Endodermal cell (in vitro differentiated cells): ENCODE data around the gene UBE2Q1. TPM values are rescaled to one million over a fixed set of nuclear protein-coding genes. Genes with fewer than 3 reads are reported as not detected.

Experiments
- DNase-seq: peaks from one replicate; pipeline ENCODE4 v3.0.0-alpha.2; 2017
- H3K27ac ChIP-seq: 2 replicates; pipeline ENCODE4 v1.5.1; 2013; ENCODE audit warnings: mild to moderate bottlenecking, low read depth, low read length, moderate library complexity
- H3K27me3 ChIP-seq: 2 replicates; pipeline ENCODE4 v1.6.1; 2013; ENCODE audit warnings: mild to moderate bottlenecking, low read length, moderate library complexity; ENCODE audit not compliant: insufficient read depth, control insufficient read depth, poor library complexity, severe bottlenecking
- H3K36me3 ChIP-seq: 2 replicates; pipeline ENCODE4 v1.7.0; 2013; ENCODE audit warnings: mild to moderate bottlenecking, low read length, moderate library complexity; ENCODE audit not compliant: control insufficient read depth, insufficient read depth
- H3K4me1 ChIP-seq: one replicate; pipeline ENCODE4 v1.7.0; 2013; ENCODE audit warnings: low read length; ENCODE audit not compliant: control insufficient read depth, insufficient read depth
- H3K4me3 ChIP-seq: 2 replicates; pipeline ENCODE4 v1.5.1; 2013; ENCODE audit warnings: mild to moderate bottlenecking, low read length, moderate library complexity
- H3K9ac ChIP-seq: 2 replicates; pipeline ENCODE4 v1.6.1; 2013; ENCODE audit warnings: mild to moderate bottlenecking, low read length, moderate library complexity; ENCODE audit not compliant: poor library complexity, severe bottlenecking; ENCODE audit errors: extremely low read depth
- H3K9me3 ChIP-seq: 2 replicates; pipeline ENCODE4 v1.6.1; 2013; ENCODE audit warnings: mild to moderate bottlenecking, low read length, moderate library complexity; ENCODE audit not compliant: control insufficient read depth
- H3K27ac Mint-ChIP-seq: 2 replicates; pipeline ENCODE4 v1.8.0; 2020; ENCODE audit warnings: mixed read lengths
- H3K27me3 Mint-ChIP-seq: 2 replicates; pipeline ENCODE4 v1.8.0; 2021; ENCODE audit warnings: mild to moderate bottlenecking, mixed read lengths; ENCODE audit not compliant: insufficient read depth
- H3K36me3 Mint-ChIP-seq: 2 replicates; pipeline ENCODE4 v1.8.0; 2020; ENCODE audit warnings: low read depth, mixed read lengths
- H3K4me1 Mint-ChIP-seq: 2 replicates; pipeline ENCODE4 v1.8.0; 2020; ENCODE audit warnings: mixed read lengths
- H3K4me3 Mint-ChIP-seq: 2 replicates; pipeline ENCODE4 v1.8.0; 2020; ENCODE audit warnings: mild to moderate bottlenecking, moderate library complexity, mixed read lengths
- H3K9me3 Mint-ChIP-seq: 2 replicates; pipeline ENCODE4 v1.8.0; 2020; ENCODE audit warnings: mild to moderate bottlenecking, mixed read lengths
- WGBS, 2 experiments: methylation state at CpG; one replicate each; pipeline versions ENCODE4 v1.1.5 to v1.1.7; 2013; ENCODE audit warnings: missing lambda C conversion rate in 2 of 2, mixed read lengths in 1 of 2; ENCODE audit not compliant: insufficient coverage in 1 of 2, insufficient read length in 1 of 2; 5-methylcytosine and 5-hydroxymethylcytosine counted together
- long read RNA-seq, 4 experiments: library from polyadenylated mRNA in 2 of 4; library from RNA in 1 of 4; library from capped mRNA in 1 of 4; stranded (forward) in 3 of 4; unstranded in 1 of 4; transcript quantifications; one replicate each; pipeline ENCODE4 v2.0.0, GENCODE V29; 2020 to 2021; ENCODE audit warnings: inconsistent platforms in 1 of 4
- polyA plus RNA-seq, 2 experiments: library from polyadenylated mRNA; stranded (reverse); fragments of 50-300 nt; gene quantifications; one replicate each; pipeline ENCODE4 v1.2.3, GENCODE V29; 2013
- total RNA-seq, 2 donors: library from RNA; stranded (reverse); fragmentation: NEBNext Ultra II Directional in 1 of 2; extraction: Animal tissue kit (Norgen Biotek cat#: 25700) in 1 of 2; gene quantifications; 2 replicates in 1 of 2; 3 replicates in 1 of 2; pipeline ENCODE4 v1.2.1, GENCODE V29; 2021
- TF ChIP-seq, protein P1 (sequence below): fragments of 200-600 bp; sonication (generic); conservative IDR thresholded peaks from 2 replicates; pipeline ENCODE4 v1.5.0; 2021; ENCODE audit warnings: antibody characterized with exemption, mild to moderate bottlenecking

Gene UBE2Q1
- total RNA-seq = 10 to 100 TPM; 83.0 to 94.7 TPM
- polyA plus RNA-seq (2013, experiment 1 of 2) = 80.8 TPM
- 55.1 TPM for polyA plus RNA-seq (2013, experiment 2 of 2)
- long read RNA-seq, experiment 1, transcript UBE2Q1-201 (13 exons, 3,210 nt) = major isoform, 39 of 56 reads
- long read RNA-seq, experiment 1, partial matches to known transcripts = 4 of 56 reads
- long read RNA-seq, experiment 1, other reads (novel, unspliced or antisense) = 13 of 56 reads
- long read RNA-seq, experiment 2, transcript UBE2Q1-201 (13 exons, 3,210 nt) = major isoform, 54 of 67 reads
- long read RNA-seq, experiment 2, partial matches to known transcripts = 4 of 67 reads
- long read RNA-seq, experiment 2, other reads (novel, unspliced or antisense) = 9 of 67 reads
- long read RNA-seq, experiment 3, partial matches to known transcripts = 4 of 7 reads
- long read RNA-seq, experiment 3, other reads (novel, unspliced or antisense) = 2 of 7 reads
- long read RNA-seq, experiment 4, partial matches to known transcripts = 9 of 10 reads
- long read RNA-seq, experiment 4, other reads (novel, unspliced or antisense) = 0 of 10 reads

DNA sequence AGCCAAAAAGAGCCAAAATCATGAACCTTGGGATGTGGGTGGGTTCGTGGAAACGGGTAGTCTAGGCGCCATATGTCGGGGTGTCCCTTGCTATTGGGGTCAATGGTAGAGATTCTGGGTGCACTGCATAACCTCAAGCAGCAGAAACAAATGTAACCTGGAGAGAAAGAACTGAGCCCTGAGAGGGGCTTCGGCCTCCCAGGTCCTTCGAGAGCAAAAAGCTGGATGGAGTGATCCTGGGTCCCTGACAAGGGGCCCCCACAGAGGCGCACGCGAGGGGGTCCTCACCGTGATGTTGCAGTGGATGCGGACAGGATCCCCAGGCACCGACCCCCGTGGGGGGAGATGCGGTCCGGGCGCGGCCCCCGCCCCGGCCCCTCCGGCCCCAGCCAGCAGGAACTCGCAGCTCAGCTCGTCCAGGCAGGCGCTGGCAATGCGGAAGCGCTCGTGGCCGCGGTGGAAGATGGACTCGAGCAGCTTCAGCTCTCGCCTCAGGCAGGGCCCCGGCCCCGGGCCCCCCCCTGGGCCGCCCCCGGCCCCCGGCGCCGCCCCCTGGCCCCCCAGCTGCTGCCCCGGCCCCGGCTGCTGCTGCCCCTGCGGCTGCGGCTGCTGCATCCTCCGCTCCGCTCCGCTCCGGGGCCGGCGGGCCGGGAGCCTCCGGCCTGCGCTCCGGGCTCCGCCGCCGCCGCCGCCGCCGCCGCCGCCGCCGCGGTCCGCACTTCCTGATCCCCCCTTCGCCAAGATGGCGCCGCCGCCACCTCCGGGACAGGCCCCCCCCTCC is at the start of gene UBE2Q1:
UBE2Q1 (minus strand) TSS at position 724 of the 781 bp plus-strand sequence; CDS start at position 615, 109 bp downstream.
- Histone ChIP-seq H3K27me3 (no peaks in the 10 kb centered on the region), H3K4me3 (peak within 1 kb of the TSS; percentile 91), H3K4me1 (peaks cover 12% of the 10 kb centered on the region), H3K27ac (peak within 1 kb of the TSS; percentile 85), H3K9me3 (no peaks in the 10 kb centered on the region), H3K36me3 (peaks cover 29% of the 10 kb centered on the region), H3K9ac (peak within 1 kb of the TSS; percentile 77)
- Mint-ChIP-seq H3K4me1 (peaks cover 35% of the 10 kb centered on the region), H3K27ac (peak within 1 kb of the TSS; percentile 90), H3K27me3 (no peaks in the 10 kb centered on the region), H3K36me3 (peaks cover 31% of the 10 kb centered on the region), H3K9me3 (no peaks in the 10 kb centered on the region), H3K4me3 (peak within 1 kb of the TSS; percentile 78)
- TF ChIP-seq, protein P1, sequence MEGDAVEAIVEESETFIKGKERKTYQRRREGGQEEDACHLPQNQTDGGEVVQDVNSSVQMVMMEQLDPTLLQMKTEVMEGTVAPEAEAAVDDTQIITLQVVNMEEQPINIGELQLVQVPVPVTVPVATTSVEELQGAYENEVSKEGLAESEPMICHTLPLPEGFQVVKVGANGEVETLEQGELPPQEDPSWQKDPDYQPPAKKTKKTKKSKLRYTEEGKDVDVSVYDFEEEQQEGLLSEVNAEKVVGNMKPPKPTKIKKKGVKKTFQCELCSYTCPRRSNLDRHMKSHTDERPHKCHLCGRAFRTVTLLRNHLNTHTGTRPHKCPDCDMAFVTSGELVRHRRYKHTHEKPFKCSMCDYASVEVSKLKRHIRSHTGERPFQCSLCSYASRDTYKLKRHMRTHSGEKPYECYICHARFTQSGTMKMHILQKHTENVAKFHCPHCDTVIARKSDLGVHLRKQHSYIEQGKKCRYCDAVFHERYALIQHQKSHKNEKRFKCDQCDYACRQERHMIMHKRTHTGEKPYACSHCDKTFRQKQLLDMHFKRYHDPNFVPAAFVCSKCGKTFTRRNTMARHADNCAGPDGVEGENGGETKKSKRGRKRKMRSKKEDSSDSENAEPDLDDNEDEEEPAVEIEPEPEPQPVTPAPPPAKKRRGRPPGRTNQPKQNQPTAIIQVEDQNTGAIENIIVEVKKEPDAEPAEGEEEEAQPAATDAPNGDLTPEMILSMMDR = no peak
- DNase-seq = peak; percentile 70
- WGBS, 2 experiments = 0 to 1% methylated on average over 8 to 64 of the region's 69 CpGs

GRCh38 chr1:154607609-154608396 is 49.3 kb upstream of the UBE2Q1 start, which contains the start of gene ADAR:
TSS of gene ADAR (minus strand) at chr1:154608186. CDS start at chr1:154608006, 180 bp downstream.
- Histone ChIP-seq H3K36me3 (peaks cover 22% of the 10 kb centered on the region), H3K27ac (peak within 1 kb of the TSS; percentile 85), H3K4me3 (peak within 1 kb of the TSS; percentile 90), H3K27me3 (no peaks in the 10 kb centered on the region), H3K9ac (peak within 1 kb of the TSS; percentile 93), H3K9me3 (no peaks in the 10 kb centered on the region), H3K4me1 (peaks cover 14% of the 10 kb centered on the region)
- H3K9me3 Mint-ChIP-seq = no peaks in the 10 kb centered on the region
- peak within 1 kb of the TSS; percentile 95 for H3K27ac Mint-ChIP-seq
- H3K4me1 Mint-ChIP-seq = peaks cover 42% of the 10 kb centered on the region
- H3K4me3 Mint-ChIP-seq = peak within 1 kb of the TSS; percentile 77
- TF ChIP-seq, protein P1 = no peak
- H3K36me3 Mint-ChIP-seq = peaks cover 17% of the 10 kb centered on the region
- peaks cover 38% of the 10 kb centered on the region for H3K27me3 Mint-ChIP-seq
- WGBS, 2 experiments = 0% methylated on average over 20 to 59 of the region's 59 CpGs
- DNase-seq = peak; percentile 88
